Tibial nerve (tissue), 4 donors: ENCODE data around the gene C17orf75.

Experiments used
- EP300 ChIP-seq, 2 donors: sonication (generic); formaldehyde crosslinking; IDR thresholded peaks; one replicate each; pipeline ENCODE4 v1.6.1; 2017; ENCODE audit warnings: antibody characterized with exemption in 2 of 2, mild to moderate bottlenecking in 1 of 2
- TF ChIP-seq, protein P1 (sequence below), 5 experiments: fragments of 200-600 bp in 3 of 5; fragments of 450-650 bp in 2 of 5; sonication (generic) in 3 of 5; IDR thresholded peaks; one replicate each; pipeline ENCODE4 v1.5.1; 2016 to 2019; ENCODE audit warnings: antibody characterized with exemption in 5 of 5, mild to moderate bottlenecking in 3 of 5, moderate library complexity in 2 of 5

DNA sequence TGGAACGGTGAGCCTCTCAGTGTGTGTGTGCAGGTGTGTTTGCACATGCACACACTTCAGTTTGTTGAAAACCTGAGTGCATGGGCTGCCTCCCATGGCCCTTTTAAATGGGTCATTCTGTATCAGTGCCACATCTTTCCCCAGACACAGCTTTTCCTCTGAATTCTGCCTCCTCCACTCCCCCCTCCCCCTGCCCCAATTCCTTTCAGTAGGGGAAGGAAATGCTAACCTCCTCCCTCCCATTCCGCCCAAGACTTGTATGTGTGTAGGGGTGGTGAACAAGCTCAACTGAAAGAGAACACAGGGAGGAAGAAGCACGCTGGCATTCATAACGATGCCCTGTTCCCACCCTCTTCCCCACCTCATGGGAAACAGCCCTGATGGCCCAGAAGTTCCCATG, 34.3 kb downstream of the C17orf75 start:
- TF ChIP-seq, protein P1, sequence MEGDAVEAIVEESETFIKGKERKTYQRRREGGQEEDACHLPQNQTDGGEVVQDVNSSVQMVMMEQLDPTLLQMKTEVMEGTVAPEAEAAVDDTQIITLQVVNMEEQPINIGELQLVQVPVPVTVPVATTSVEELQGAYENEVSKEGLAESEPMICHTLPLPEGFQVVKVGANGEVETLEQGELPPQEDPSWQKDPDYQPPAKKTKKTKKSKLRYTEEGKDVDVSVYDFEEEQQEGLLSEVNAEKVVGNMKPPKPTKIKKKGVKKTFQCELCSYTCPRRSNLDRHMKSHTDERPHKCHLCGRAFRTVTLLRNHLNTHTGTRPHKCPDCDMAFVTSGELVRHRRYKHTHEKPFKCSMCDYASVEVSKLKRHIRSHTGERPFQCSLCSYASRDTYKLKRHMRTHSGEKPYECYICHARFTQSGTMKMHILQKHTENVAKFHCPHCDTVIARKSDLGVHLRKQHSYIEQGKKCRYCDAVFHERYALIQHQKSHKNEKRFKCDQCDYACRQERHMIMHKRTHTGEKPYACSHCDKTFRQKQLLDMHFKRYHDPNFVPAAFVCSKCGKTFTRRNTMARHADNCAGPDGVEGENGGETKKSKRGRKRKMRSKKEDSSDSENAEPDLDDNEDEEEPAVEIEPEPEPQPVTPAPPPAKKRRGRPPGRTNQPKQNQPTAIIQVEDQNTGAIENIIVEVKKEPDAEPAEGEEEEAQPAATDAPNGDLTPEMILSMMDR (IDR thresholded peaks at IDR 0.05) = no peak
- TF ChIP-seq EP300 (IDR thresholded peaks at IDR 0.05) = no peak
